ENCODE measurements around the gene TTN. TPM values are rescaled to one million over a fixed set of nuclear protein-coding genes. Genes with fewer than 3 reads are reported as not detected.

The TTN gene
- total and polyA plus RNA-seq, 4 donors, result 0.01 to 3.0 (median 0.80) TPM

DNA sequence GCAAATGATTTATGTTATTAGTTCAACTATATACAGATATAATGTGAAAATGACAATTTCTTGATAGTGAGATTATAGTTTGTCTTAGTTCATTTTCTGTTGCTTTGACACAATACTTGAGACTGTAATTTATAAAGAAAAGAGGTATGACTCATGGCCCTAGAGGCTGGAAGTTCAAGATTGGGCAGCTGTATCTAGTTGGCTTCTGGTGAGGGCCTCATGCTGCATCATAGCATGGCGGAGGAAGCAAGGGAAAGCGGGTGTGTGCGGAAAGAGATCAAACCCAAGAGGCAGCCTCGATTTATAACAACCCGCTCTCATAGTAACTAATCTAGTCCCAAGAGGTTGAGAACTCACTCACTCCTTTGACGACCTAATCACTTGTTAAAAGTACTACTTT lies 315.6 kb downstream of the TTN start:
- no peak overlapping the region for H3K27ac ChIP-seq (ENCODE audit: low read depth in 1 of 2, low read length in 2 of 2)
- no peak for DNase-seq (ENCODE audit: low spot score)
- no peaks in the 10 kb centered on the region for H3K9me3 ChIP-seq (ENCODE audit: control insufficient read depth in 4 of 4, low read length in 3 of 4)
- WGBS, result 97% methylated on average over 6 of the region's 6 CpGs
- peaks cover 2 to 49% (median 23%) of the 10 kb centered on the region in 4 donors for H3K36me3 ChIP-seq (ENCODE audit: control insufficient read depth in 4 of 4, insufficient read depth in 3 of 4, low read depth in 1 of 4, low read length in 3 of 4)
- no peak for TF ChIP-seq JUND (IDR thresholded peaks at IDR 0.05)
- no peak for TF ChIP-seq GABPA (IDR thresholded peaks at IDR 0.05 in 1 of 2, conservative IDR thresholded peaks at IDR 0.05 in 1 of 2)
- TF ChIP-seq YY1 (IDR thresholded peaks at IDR 0.05), result no peak
- TF ChIP-seq HNF4G (IDR thresholded peaks at IDR 0.05), result no peak
- H3K9ac ChIP-seq (ENCODE audit: low read depth in 1 of 2, low read length in 2 of 2), result no peak overlapping the region
- H3K4me3 ChIP-seq (ENCODE audit: low read depth in 1 of 3, low read length in 3 of 3), result no peak overlapping the region
- H3K27me3 ChIP-seq (ENCODE audit: control insufficient read depth in 4 of 4, insufficient read depth in 4 of 4, low read length in 3 of 4), result no peaks in the 10 kb centered on the region
- H3K4me1 ChIP-seq (ENCODE audit: control insufficient read depth in 4 of 4, insufficient read depth in 4 of 4, low read length in 3 of 4), result no peaks in the 10 kb centered on the region

- WGBS, result 71% methylated on average over 3 of the region's 3 CpGs
- peaks cover 0 to 8% (median under 1%) of the 10 kb centered on the region in 4 donors for H3K36me3 ChIP-seq (ENCODE audit: control insufficient read depth in 4 of 4, insufficient read depth in 3 of 4, low read depth in 1 of 4, low read length in 3 of 4)
- no peaks in the 10 kb centered on the region for H3K27me3 ChIP-seq (ENCODE audit: control insufficient read depth in 4 of 4, insufficient read depth in 4 of 4, low read length in 3 of 4)
- no peak for DNase-seq (ENCODE audit: low spot score)
- H3K9ac ChIP-seq (ENCODE audit: low read depth in 1 of 2, low read length in 2 of 2), result no peak overlapping the region
- TF ChIP-seq MAX (IDR thresholded peaks at IDR 0.05) (no peak), FOXA2 (IDR thresholded peaks at IDR 0.05) (no peak), HNF4G (IDR thresholded peaks at IDR 0.05) (no peak), RAD21 (IDR thresholded peaks at IDR 0.05) (no peak), FOXA1 (IDR thresholded peaks at IDR 0.05) (no peak), RXRA (IDR thresholded peaks at IDR 0.05) (no peak), NR2F2 (IDR thresholded peaks at IDR 0.05) (no peak), TAF1 (conservative IDR thresholded peaks at IDR 0.05) (no peak), JUND (IDR thresholded peaks at IDR 0.05) (no peak), SP1 (IDR thresholded peaks at IDR 0.05) (no peak), YY1 (IDR thresholded peaks at IDR 0.05) (no peak), HNF4A (conservative IDR thresholded peaks at IDR 0.05) (no peak), GABPA (IDR thresholded peaks at IDR 0.05 in 1 of 2, conservative IDR thresholded peaks at IDR 0.05 in 1 of 2) (no peak), REST (IDR thresholded peaks at IDR 0.05) (no peak), EGR1 (IDR thresholded peaks at IDR 0.05; ENCODE audit: low read depth in 2 of 2) (no peak), ATF3 (IDR thresholded peaks at IDR 0.05) (no peak), CTCF (IDR thresholded peaks at IDR 0.05; ENCODE audit: low read depth, low read length, missing input control) (no peak)
- TF ChIP-seq, protein P1, sequence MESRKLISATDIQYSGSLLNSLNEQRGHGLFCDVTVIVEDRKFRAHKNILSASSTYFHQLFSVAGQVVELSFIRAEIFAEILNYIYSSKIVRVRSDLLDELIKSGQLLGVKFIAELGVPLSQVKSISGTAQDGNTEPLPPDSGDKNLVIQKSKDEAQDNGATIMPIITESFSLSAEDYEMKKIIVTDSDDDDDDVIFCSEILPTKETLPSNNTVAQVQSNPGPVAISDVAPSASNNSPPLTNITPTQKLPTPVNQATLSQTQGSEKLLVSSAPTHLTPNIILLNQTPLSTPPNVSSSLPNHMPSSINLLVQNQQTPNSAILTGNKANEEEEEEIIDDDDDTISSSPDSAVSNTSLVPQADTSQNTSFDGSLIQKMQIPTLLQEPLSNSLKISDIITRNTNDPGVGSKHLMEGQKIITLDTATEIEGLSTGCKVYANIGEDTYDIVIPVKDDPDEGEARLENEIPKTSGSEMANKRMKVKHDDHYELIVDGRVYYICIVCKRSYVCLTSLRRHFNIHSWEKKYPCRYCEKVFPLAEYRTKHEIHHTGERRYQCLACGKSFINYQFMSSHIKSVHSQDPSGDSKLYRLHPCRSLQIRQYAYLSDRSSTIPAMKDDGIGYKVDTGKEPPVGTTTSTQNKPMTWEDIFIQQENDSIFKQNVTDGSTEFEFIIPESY (IDR thresholded peaks at IDR 0.05), result no peak
- no peak overlapping the region for H3K4me3 ChIP-seq (ENCODE audit: low read depth in 1 of 3, low read length in 3 of 3)
- H3K9me3 ChIP-seq (ENCODE audit: control insufficient read depth in 4 of 4, low read length in 3 of 4), result no peaks in the 10 kb centered on the region
- no peak overlapping the region for H3K27ac ChIP-seq (ENCODE audit: low read depth in 1 of 2, low read length in 2 of 2)
- peaks cover 9 to 34% (median 20%) of the 10 kb centered on the region in 4 donors for H3K4me1 ChIP-seq (ENCODE audit: control insufficient read depth in 4 of 4, insufficient read depth in 4 of 4, low read length in 3 of 4)
Measured at GRCh38 chr2:178485356-178485755, 321.9 kb downstream of the TTN start.

All from liver (tissue), 9 donors.